Measurements from ENCODE around the gene ATXN1. TPM values are rescaled to one million over a fixed set of nuclear protein-coding genes. Genes with fewer than 3 reads are reported as not detected.

The ATXN1 gene
- total and polyA plus RNA-seq, 2 of the 13 experiments (the other 11 are each of a cell fraction or from before 2014, with no cell fraction given): 20.7 to 39.5 TPM

DNA sequence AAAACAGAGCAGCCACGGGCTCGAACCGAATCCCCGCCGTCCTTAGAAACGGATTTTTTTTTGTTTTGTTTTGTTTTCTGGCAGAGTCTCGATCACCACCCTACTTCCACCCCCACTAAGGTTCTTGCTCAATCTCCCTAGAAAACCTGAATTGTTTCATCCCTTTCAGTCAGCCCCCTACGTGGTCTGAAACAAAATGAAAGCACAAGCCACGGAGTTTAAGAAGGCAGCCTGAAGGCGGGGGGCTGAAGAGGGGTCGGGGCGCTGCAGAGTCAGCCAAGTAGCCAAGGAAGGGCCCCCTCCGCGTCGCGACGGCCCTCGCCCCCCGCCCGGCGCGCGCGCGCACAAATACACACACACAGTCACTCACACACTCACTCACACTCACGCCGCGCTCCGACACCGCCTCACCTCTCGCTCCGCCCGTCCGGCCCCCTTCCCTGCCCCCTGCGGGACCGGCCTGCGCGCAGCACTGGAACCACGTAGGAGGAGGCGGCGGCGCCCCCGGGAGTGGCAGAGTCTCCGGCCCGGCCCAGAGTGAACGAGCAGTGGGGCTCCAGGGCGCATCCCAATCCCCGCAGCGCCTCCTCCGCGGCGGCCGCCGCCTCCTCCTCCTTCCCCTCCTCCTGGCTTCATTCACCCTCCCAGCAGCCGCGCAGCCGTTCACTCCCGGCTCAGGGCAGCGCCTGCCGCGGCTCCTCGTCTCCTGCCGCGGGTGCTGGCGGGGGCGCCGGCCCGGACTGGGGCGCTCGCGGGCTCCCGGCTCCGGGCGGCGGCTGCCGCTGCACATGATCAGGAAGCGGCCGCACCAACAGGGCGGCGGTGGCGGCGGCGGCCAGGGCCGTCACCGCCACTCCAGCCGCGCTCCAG lies 1.4 kb downstream of the ATXN1 start (continued):
- TF ChIP-seq ONECUT2 (CRISPR knock-in tag; IDR thresholded peaks at IDR 0.05) (no peak), RFX5 (IDR thresholded peaks at IDR 0.05; ENCODE audit: low read depth, low read length) (no peak), ZNF124 (CRISPR knock-in tag; IDR thresholded peaks at IDR 0.05) (peak; percentile 3; the same call in 1 of the 2 replicates), HES4 (CRISPR knock-in tag; IDR thresholded peaks at IDR 0.05; ENCODE audit: borderline replicate concordance) (0 out of 2 replicates have a peak, but pooled peaks have one; percentile 15), HOXA7 (CRISPR knock-in tag; IDR thresholded peaks at IDR 0.05) (no peak), ZNF605 (CRISPR knock-in tag; IDR thresholded peaks at IDR 0.05) (peak; percentile 37; the same call in 1 of the 2 replicates), PAWR (CRISPR knock-in tag; IDR thresholded peaks at IDR 0.05; ENCODE audit: borderline replicate concordance) (no peak), ZFAT (CRISPR knock-in tag; conservative IDR thresholded peaks at IDR 0.05) (no peak), NFYB (CRISPR knock-in tag; IDR thresholded peaks at IDR 0.05) (peak; percentile 48), ZNF883 (CRISPR knock-in tag; IDR thresholded peaks at IDR 0.05; ENCODE audit: not compliant biosample characterization) (peak; percentile 32), ZNF572 (CRISPR knock-in tag; IDR thresholded peaks at IDR 0.05) (no peak; the same call in 1 of the 2 replicates), ZNF549 (CRISPR knock-in tag; IDR thresholded peaks at IDR 0.05) (no peak), ZNF550 (CRISPR knock-in tag; IDR thresholded peaks at IDR 0.05; ENCODE audit: borderline replicate concordance) (peak; percentile 74; the same call in 1 of the 2 replicates)
- TF ChIP-seq, protein P1, sequence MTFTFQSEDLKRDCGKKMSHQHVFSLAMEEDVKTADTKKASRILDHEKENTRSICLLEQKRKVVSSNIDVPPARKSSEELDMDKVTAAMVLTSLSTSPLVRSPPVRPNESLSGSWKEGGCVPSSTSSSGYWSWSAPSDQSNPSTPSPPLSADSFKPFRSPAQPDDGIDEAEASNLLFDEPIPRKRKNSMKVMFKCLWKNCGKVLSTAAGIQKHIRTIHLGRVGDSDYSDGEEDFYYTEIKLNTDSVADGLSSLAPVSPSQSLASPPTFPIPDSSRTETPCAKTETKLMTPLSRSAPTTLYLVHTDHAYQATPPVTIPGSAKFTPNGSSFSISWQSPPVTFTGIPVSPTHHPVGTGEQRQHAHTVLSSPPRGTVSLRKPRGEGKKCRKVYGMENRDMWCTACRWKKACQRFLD (CRISPR knock-in tag; IDR thresholded peaks at IDR 0.05; ENCODE audit: borderline replicate concordance): 0 out of 2 replicates have a peak, but pooled peaks have one; percentile 48
- TF ChIP-seq, protein P2, sequence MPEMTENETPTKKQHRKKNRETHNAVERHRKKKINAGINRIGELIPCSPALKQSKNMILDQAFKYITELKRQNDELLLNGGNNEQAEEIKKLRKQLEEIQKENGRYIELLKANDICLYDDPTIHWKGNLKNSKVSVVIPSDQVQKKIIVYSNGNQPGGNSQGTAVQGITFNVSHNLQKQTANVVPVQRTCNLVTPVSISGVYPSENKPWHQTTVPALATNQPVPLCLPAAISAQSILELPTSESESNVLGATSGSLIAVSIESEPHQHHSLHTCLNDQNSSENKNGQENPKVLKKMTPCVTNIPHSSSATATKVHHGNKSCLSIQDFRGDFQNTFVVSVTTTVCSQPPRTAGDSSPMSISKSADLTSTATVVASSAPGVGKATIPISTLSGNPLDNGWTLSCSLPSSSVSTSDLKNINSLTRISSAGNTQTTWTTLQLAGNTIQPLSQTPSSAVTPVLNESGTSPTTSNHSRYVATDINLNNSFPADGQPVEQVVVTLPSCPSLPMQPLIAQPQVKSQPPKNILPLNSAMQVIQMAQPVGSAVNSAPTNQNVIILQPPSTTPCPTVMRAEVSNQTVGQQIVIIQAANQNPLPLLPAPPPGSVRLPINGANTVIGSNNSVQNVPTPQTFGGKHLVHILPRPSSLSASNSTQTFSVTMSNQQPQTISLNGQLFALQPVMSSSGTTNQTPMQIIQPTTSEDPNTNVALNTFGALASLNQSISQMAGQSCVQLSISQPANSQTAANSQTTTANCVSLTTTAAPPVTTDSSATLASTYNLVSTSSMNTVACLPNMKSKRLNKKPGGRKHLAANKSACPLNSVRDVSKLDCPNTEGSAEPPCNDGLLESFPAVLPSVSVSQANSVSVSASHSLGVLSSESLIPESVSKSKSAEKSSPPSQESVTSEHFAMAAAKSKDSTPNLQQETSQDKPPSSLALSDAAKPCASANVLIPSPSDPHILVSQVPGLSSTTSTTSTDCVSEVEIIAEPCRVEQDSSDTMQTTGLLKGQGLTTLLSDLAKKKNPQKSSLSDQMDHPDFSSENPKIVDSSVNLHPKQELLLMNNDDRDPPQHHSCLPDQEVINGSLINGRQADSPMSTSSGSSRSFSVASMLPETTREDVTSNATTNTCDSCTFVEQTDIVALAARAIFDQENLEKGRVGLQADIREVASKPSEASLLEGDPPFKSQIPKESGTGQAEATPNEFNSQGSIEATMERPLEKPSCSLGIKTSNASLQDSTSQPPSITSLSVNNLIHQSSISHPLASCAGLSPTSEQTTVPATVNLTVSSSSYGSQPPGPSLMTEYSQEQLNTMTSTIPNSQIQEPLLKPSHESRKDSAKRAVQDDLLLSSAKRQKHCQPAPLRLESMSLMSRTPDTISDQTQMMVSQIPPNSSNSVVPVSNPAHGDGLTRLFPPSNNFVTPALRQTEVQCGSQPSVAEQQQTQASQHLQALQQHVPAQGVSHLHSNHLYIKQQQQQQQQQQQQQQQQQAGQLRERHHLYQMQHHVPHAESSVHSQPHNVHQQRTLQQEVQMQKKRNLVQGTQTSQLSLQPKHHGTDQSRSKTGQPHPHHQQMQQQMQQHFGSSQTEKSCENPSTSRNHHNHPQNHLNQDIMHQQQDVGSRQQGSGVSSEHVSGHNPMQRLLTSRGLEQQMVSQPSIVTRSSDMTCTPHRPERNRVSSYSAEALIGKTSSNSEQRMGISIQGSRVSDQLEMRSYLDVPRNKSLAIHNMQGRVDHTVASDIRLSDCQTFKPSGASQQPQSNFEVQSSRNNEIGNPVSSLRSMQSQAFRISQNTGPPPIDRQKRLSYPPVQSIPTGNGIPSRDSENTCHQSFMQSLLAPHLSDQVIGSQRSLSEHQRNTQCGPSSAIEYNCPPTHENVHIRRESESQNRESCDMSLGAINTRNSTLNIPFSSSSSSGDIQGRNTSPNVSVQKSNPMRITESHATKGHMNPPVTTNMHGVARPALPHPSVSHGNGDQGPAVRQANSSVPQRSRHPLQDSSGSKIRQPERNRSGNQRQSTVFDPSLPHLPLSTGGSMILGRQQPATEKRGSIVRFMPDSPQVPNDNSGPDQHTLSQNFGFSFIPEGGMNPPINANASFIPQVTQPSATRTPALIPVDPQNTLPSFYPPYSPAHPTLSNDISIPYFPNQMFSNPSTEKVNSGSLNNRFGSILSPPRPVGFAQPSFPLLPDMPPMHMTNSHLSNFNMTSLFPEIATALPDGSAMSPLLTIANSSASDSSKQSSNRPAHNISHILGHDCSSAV (CRISPR knock-in tag; IDR thresholded peaks at IDR 0.05; ENCODE audit: borderline replicate concordance): no peak
